KBM-7 (cell line): ENCODE measurements around the gene RNF220.
"Not testable (repeated sequence)": the region's sequence is repeated elsewhere in the genome, so short reads cannot be mapped to it uniquely, and the experiment has no call there.

Experiments
- DNase-seq: peaks from one replicate; pipeline ENCODE4 v3.0.0-alpha.2; 2015
- in situ Hi-C: fragments of 300-500 bp; cut with MboI; formaldehyde crosslinking; loops from 2 replicates; pipeline ENCODE4 v1.14.3; 2020; ENCODE audit warnings: low sequenced_read_pairs, low pct_unique_long_range_greater_than_20kb, mixed read lengths

The RNF220 gene

DNA sequence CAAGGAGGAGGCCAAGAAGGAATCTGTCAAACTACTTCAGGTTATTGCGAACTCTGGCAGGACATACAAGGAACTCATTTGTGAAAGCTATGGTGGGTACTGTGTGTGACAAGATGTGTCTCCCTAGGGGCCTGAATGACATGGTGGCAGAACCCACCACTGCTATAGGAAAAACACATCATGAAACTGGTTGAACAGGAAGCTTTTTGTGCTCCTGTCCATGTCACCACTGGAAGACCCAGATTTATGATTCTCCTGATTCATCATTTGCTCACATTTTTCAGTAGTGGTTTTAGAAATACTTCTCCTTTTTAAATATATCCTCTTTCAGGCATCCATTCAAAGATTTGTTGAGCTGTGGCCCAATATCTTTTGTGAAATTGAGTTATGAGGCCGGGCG is 293.1 kb downstream of the RNF220 start:
- peak; percentile 53 for DNase-seq
- in situ Hi-C loops: no loop called here

GRCh38 chr1:44699375-44699774 is 294.3 kb downstream of the RNF220 start:
- DNase-seq, in situ Hi-C loops: not testable (repeated sequence)

GRCh38 chr1:44700573-44700972 is 295.5 kb downstream of the RNF220 start:
- in situ Hi-C loops: no loop called here
- no peak for DNase-seq

- DNase-seq: no peak
- in situ Hi-C loops: no loop called here
These were observed 296.1 kb downstream of the RNF220 start for GRCh38 chr1:44701141-44701573.
